ENCODE results near the gene CDK2AP2.
"Not testable (repeated sequence)": the region's sequence is repeated elsewhere in the genome, so short reads cannot be mapped to it uniquely, and the experiment has no call there.

CDK2AP2 gene

DNA sequence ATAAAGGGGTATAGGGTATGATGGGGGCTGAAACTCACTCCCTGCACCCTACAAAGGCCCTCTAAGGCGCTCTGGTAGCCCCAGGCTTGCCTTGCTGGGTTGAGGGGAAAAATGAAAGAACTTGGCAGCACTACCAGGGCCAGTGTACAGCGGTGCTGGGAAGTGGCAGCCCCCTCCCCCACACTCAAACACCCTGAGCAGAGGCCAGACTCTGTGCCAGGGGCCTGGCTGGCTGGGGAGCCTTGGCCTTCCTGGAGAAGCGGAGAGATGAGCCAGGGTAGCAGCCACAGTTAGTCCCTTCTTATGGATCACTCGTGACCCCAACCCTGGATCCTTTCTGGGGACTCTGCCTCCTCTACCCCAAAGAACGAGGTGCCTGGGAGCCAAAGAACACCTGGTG is 41.6 kb downstream of the CDK2AP2 start:
- DNase-seq (ENCODE audit: low read depth), result no peak

DNA sequence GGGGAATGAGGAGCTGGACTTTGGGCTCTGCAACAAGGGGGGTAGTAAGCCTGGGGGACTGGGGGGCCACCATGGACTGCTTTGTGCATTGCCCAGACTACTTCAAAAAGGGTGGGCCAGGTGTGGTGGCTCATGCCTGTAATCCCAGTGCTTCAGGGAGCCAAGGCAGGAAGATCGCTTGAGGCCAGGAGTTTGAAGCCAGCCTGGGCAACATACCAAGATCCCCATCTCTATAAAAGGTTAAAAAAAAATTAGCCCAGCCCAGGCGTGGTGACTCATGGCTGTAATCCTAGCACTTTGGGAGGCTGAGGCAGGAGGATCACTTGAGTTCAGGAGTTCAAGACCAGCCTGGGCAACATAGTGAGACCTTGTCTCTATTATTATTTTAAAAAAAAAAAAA is 42.4 kb downstream of the CDK2AP2 start:
- DNase-seq (ENCODE audit: low read depth), result not testable (repeated sequence)

DNA sequence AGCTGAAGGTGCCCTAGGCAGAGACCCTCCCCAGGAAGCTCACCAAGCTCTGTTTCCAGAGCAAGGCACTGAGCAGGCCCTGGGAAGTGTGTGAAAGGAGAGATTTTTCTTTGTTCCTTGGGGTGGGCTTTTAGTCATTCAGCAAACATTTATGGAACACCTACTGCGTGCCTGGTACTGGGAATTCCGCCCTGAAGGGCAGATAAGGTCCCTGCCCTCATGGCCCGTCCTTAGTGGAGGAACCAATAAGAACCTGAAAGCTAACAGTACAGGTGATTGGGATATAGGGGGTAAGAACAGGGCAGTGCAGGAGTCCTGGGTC is 42.8 kb downstream of the CDK2AP2 start:
- no peak for DNase-seq (ENCODE audit: low read depth)

DNA sequence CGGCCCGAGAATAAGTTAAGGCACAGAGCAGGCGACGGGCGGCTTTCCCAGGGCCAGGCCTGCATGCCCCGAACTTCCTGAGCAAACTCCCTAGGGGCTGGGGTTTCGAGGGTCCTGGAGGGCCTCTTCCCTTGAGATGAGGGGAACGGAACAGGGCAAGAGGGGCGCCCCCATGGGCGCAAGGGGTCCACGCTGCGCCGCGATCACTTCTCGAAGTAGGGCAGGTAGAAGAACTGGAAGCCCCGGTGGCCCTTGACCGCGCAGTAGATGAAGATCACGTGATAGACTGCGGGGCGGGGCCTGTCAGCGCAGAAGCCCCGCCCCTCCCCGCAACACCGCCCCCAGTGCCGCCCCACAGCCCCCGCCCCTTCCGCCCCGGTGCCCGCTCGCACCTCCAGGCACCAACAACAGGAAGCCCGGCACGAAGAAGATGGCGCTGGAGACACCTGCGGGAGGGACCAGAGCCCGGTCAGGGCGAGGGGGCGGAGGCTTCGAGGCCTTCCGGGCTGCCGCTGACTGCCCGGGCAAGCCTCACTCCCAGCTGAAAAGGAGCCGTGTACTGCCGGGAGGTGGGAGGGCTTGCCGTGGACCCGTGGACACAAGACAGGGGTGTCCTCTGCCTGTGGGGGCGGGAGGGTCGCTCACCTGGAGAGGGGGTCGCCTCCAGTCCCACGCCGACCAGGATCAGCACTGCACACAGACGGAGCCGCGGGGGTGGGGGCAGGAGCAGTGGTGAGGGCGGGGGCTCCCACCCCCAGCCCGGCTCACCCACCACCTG is 43.4 kb downstream of the CDK2AP2 start:
- DNase-seq (ENCODE audit: low read depth), result peak; percentile 78

DNA sequence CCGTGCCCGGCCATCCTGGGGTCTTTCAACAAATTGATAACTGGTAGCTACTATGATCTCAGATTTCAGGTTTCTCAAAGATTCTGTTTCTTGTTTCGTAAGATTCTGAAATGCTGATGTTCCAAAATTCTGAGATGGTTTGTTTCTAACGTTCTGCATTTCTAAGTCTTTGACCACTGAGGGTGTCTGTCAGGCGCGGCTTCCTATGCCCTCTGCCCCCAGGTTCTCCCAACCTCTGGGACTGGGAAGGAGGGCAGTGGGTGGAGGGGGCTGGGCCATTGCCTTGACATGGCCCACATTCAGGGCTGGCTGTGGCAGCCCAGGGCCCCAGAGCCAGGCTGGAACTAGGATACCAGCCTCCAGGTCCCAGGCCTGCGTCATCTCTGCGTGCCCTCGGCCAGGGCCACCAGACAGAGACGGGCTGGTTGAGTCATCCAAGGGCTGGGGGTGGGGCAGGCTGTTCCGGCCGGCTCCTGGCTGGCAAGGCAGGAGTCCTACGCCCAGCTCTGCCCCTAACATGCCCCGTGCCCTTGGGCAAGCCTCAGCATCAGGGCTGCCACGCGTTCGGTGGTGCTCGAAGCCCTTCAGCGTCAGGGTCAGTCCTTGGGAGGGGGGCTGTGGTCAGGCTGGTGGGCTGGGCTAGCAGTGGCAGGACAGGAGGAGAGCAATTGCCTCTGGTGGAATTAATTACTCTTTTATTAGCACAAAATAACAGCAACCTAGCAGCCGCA is 44.1 kb downstream of the CDK2AP2 start:
- DNase-seq (ENCODE audit: low read depth), result no peak

DNA sequence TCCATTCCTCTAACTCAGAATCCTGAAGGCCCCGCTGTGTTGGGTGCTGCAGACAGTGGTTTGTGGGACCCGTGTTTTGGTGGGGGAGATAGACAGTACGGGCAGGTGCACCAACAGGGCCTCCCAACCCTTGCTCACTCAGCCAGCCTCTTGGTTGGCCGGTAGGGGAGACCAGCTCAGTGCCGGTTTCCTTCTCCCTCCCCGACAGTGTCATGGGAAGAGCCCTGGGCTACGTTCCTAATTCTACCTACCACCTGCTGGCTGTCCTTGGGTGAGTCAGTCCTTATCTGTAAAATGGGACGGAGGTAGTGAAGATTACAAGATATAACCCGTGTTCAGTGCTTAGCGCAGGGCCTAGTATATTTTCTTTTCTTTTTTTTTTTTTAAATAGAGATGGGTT is 44.8 kb downstream of the CDK2AP2 start:
- no peak for DNase-seq (ENCODE audit: low read depth)

DNA sequence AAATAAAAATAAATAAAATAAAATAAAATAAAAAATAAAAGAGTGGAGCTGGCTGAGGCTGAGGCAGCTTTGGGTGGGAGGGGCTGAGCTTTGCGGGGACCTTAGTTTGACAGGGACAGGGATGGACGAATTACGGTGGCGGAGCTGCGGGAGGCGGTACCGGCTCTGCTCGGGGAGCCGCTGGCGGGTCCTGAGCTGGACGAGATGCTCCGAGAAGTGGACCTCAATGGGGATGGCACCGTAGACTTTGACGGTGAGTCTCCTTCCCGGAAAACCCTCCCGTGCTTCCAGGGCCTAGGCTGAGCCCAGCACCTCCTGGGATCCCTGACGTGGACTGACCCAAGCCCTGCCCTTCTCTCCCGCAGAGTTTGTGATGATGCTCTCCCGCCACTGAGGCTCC is 49.7 kb downstream of the CDK2AP2 start:
- DNase-seq (ENCODE audit: low read depth), result no peak

- no peak for DNase-seq (ENCODE audit: low read depth)
These were observed 50.5 kb downstream of the CDK2AP2 start for GRCh38 chr11:67457453-67457852.
